AG08395 (cell line): ENCODE data around the gene POLG2.
A peak's percentile ranks its signal among the peaks of the same experiment; 100 is the strongest.

Experiments
- DNase-seq: peaks from one replicate; pipeline ENCODE4 v3.0.0; 2012; ENCODE audit warnings: mixed read lengths, low spot score

The POLG2 gene

GRCh38 chr17:64496786-64497564 is at the start of gene POLG2:
POLG2 (minus strand) TSS chr17:64497054; CDS start chr17:64496968, 86 bp downstream.
- peak; percentile 97 for DNase-seq

GRCh38 chr17:64544742-64545141 is 47.9 kb upstream of the POLG2 start:
- no peak for DNase-seq

DNA sequence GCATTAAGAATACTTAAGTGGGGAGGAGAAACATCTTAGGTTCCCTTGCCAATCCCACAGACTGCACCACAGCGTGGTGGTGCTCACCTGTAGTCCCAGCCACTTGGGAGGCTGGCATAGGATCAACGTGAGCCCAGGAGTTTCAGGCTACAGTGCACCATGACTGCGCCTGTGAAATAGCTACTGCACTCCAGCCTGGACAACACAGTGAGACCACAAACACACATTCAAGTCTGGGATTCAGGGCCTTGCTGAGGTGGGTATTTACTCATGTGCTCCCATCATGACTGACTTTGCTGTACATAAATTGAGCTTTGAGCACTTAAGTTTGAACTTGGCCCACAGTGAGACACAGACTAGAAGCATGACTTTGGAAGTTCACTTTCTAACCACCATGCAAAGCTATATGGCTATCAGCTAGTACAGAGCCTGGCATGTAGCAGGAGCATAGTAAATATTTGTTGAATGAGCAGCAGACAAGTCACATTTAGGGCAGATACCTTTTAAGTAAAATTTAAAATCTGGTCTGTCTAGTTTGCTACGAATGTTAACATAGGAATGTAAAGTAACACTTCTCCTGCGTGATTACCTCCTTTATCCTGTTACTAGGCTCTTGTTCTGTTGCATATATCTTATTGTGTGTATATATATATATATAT is 43.4 kb upstream of the POLG2 start:
- no peak for DNase-seq

GRCh38 chr17:64538508-64539130 is 41.8 kb upstream of the POLG2 start:
- no peak for DNase-seq

DNA sequence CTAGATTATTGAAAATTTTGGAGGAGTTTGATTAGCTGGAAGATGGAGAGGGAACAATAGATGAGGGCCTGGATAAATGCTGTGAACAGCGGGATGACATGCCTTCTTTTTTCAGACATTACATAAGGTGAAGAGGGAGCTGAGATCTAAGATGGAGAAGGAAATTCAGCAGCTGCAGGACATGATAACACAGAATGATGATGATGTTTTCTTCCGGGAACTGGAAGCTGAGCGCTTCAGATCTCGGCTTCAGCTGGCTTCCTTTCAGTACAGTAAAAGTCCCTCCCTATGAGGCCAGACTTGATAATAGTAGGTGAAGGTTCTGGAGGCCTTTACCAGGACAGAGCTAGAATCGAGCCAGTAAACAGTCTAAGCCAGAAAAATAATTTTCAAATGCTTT is 40.6 kb upstream of the POLG2 start:
- DNase-seq = no peak

DNA sequence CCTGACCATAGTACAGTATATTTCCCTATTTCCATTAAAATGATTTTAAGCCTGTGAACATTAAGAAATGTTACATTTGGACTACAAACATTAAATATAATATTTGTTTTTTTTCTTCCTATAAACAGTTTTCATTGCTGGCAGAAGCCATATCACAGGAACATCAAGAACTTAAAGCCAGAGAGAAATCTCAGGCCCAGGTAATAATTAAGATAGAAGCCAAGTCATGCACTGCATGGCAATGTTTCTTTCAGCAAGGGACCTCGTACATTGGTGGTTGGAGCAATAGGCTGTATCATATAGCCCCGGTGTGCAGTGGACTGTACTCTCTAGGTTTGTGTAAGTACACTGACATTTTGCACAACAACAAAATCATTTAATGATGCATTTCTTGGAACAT is 40.1 kb upstream of the POLG2 start:
- DNase-seq = no peak

GRCh38 chr17:64535357-64535756 is 38.5 kb upstream of the POLG2 start:
- DNase-seq = no peak

DNA sequence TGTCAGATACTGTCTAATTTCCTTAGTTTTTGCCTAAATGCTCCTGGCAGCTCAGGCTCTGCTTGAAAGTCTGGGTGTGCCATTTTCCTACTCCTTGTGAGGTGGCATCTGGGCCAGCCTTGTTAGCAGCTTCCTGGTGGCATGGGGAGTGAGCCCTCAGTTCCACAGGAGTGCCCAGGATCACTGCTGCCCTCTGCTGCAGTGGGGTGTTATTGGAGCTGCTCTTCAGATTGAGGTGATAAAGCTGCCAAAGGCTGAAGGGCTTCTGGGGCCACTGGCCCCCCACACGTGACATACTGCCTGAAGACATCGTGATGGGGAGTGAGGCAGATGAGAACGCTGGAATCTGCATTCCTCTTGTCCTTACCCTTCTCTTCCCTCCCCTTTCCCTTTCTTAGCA is 37.3 kb upstream of the POLG2 start:
- DNase-seq = peak; percentile 6

DNA sequence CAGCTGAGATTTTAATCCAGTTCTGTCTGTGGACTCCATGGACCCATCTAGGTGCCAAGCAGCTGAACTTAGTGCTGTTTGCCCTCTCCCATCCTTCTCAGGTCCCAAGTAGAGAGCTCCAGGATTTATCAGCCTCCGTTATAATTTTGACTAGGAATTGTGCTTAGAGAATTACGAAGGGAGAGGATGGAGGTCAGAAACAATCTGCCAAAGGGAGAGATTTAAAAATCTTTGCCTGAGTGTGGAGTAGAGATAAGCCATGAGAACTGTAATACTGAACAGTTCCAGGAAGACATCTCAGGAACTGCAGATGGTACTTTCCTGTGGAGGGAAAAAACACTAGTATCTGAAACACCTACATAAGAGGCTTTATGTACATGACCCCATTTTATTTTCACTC is 36.9 kb upstream of the POLG2 start:
- DNase-seq = no peak

DNA sequence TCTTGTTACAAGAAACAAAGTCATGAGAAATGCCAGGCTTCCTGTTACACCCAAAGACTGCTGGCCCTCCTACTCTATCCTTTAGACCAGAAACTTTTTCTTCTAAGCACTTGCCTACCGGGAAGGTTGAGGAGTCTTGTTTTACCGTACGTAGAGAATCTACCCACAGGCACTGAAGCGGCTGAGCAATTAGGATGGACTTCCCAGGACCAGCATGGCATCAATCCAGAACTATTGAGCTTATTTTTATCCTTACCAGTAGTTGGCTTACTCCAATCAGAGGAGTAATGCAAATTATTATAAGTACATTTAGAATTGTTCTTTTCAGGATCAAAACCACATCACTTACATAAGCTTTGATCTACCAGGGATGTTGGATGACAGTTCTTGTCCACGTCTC is 35.6 kb upstream of the POLG2 start:
- no peak for DNase-seq

- DNase-seq = peak; percentile 67
Observed at GRCh38 chr17:64531955-64532371, 35.1 kb upstream of the POLG2 start.

GRCh38 chr17:64529221-64529620 is 32.4 kb upstream of the POLG2 start:
- DNase-seq = no peak

DNA sequence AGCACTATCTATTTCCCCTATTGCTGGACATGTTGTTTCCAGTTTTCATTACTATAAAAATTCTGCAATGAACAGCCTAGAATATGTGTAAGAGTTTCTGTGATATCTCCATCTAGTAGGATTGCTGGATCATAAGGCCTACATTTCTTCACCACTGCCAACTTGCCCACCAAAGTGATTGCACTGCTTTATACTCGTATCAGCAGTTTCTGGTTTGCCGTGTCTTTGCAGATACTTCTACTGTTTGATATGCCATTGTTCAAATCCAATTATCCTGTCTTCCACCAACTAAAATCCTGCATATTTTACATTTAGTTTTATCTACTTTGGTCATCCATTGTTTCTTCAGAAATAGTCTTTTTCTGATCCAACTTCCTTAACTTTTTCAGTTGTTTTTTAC is 31.1 kb upstream of the POLG2 start:
- DNase-seq = no peak

DNA sequence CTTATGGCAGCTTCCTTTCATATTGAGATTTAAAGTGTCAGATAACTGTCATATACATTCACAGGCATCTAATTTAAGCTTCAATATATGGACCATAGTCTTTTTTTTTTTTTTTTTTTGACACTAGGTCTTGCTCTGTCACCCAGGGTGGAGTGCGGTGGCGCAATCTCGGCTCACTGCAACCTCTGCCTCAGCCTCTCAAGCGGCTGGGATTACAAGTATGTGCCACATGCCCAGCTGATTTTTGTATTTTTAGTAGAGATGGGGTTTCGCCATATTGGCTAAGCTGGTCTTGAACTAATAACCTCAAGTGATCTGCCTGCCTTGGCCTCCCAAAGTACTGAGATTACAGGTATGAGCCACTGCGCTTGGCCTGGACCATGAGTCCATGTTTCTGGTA is 23.5 kb upstream of the POLG2 start:
- no peak for DNase-seq

DNA sequence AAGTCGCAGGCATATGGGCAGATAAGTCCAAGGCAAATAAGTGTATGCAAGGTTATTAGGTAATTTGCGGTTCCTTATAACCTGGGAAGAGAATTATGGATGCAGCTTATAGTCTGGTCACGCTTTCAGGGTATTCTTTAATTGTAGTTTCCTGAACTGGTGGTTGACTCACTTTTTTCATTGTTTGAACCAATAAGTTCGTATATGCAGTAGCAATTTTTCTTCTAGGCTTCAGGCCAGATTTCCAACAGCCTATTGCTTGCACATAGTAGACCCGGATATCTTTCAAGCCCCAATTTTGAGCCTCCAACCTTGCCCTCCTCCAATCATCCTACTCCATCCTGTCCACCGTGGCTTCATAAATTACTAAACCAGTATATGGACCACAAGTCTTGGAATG is 22.7 kb upstream of the POLG2 start:
- no peak for DNase-seq

- DNase-seq = no peak
Observed at GRCh38 chr17:64515829-64516228, 19.0 kb upstream of the POLG2 start.

DNA sequence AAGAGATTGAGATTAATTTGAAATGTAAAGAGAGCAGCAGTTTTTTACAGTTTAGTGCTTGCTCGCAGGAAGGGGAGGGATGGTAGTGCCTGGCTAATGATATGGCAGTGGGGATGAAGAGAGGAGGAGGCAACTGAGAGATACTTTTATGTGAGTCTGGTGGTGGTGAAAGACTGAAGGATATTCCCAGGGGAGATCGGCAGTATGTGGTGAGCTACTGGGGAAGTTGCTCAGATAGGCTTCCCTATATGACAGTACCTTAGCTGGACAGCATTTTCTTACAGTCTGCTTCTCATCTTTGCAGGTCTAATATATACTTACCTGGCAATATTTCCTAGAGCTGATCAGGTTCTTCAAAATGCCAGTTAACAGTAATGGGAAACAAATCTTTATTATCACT is 18.6 kb upstream of the POLG2 start:
- DNase-seq = no peak

GRCh38 chr17:64509179-64509578 is 12.3 kb upstream of the POLG2 start:
- DNase-seq = no peak

DNA sequence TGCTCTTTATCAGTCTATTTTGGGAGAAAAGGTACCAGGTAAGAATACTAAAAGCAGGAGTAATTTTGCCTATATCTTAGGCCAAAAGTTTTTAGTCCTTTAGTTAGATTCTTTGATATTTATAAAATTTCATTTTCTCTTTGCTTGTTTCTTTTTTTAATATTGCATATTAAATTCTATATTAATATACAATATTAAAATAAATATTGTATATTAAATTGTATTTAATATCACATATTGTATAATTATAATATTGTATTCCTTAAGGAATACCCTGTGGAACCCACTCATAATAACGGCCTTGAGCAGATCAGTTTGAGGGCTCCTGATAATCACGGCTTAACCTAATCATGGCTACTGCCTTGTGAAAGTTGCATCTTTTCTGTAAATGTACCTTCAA is 11.8 kb upstream of the POLG2 start:
- DNase-seq = no peak

GRCh38 chr17:64507413-64507782 is 10.5 kb upstream of the POLG2 start:
- peak; percentile 68 for DNase-seq

DNA sequence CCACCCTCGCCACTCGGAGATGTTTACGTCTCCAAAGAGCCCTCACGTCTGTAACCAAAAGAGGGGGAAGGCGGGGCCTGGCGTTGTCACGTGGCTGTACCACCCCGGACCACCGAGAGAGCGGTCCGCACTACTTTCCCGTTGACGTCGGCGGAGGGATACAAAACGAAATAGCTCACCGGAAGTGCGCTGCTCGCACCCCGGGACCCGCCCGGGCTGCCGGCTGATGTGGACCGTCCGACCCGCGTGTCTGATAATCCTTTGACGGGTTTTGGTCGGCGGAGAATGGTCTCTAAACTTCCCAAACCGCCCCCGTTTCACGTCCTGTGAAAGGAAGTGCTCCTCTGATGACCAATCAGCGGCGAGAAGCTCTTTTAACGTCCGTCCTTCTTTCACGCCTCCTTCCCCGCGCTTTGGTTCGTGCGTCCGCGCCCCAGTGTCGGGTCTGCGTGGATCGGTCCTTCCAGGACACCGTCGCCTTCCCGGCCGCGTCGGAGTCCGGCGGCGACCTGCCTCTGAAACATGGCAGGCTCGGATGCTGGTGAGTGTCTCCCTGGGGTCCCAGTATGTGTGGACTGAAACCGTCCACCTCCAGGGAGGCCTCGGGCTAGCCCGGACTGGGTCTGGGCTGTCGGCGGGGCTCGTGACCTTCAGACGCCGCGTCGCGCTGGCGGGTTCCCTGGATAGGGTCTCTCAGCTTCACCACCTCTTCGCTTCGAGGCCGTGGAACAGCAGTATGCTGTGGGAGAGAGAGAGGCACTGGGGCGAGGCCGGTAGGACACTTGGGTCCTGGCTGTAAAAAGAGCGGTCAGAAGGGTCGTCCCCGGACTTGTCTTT is 9.9 kb upstream of the POLG2 start, which contains the start of gene CEP95:
Gene CEP95 (plus strand): TSS at position 402 of the 837 bp plus-strand sequence. CDS start 121 bp downstream, at position 523.
- peak; percentile 93 for DNase-seq

DNA sequence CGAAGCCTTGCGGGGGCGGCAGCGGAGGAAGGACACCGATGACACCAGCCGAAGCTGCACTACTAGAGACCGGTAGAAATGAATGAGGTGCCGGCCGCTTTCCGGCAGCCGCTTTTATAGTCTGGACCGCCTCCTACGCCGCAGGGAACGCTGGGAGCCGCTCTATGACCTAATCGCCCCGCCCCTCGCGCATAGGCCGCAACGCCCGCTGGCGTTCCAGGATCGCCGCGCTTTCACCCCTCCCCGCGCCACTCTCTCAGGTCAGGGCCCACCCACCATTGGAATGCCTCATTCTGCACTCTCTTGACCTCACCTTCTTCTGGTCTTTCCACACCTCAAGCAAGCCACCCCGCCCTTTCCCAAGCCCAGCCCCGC is 9.3 kb upstream of the POLG2 start, which contains the start of gene DDX5:
Gene DDX5 (minus strand): TSS at position 89 of the 375 bp plus-strand sequence. CDS start 170 bp downstream, outside the sequence.
- DNase-seq = peak; percentile 96
